Vagina (tissue), 2 donors: Measurements from ENCODE around the gene RABL6.
"Not testable (repeated sequence)": the region's sequence is repeated elsewhere in the genome, so short reads cannot be mapped to it uniquely, and the experiment has no call there.

Experiments
- POLR2A ChIP-seq, 2 donors: fragments of 450-650 bp; IDR thresholded peaks; one replicate each; pipeline ENCODE4 v1.6.1; 2017; ENCODE audit warnings: antibody characterized with exemption in 2 of 2, mild to moderate bottlenecking in 2 of 2, moderate library complexity in 2 of 2
- POLR2AphosphoS5 ChIP-seq, 2 donors: sonication (generic); formaldehyde crosslinking; IDR thresholded peaks; one replicate each; pipeline ENCODE4 v1.9.0; 2017; ENCODE audit warnings: antibody characterized with exemption in 2 of 2, mild to moderate bottlenecking in 2 of 2, low read depth in 1 of 2; ENCODE audit not compliant: insufficient read depth in 1 of 2
- TF ChIP-seq, protein P1 (sequence below), 3 experiments: fragments of 450-650 bp in 2 of 3; fragments of 200-600 bp in 1 of 3; sonication (generic) in 1 of 3; IDR thresholded peaks; one replicate each; pipeline ENCODE4 v1.5.1; 2017 to 2019; ENCODE audit warnings: antibody characterized with exemption in 3 of 3, mild to moderate bottlenecking in 2 of 3, moderate library complexity in 2 of 3

DNA sequence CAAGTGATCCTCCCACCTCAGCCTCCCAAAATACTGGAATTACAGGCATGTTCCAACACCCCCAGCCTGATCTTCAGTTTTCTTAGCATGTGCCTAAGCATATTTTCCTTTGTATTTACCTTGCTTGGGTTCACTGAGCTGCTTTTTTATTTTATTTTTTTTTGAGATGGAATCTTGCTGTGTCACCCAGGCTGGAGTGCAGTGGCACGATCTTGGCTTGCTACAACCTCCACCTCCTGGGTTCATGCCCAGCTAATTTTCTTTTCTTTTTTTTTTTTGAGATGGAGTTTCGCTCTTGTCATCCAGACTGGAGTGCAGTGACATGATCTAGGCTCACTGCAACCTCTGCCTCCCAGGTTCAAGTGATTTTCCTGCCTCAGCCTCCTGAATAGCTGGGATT lies 61.9 kb downstream of the RABL6 start:
- TF ChIP-seq POLR2AphosphoS5 (IDR thresholded peaks at IDR 0.05; ENCODE audit: insufficient read depth in 1 of 2, low read depth in 1 of 2); POLR2A (IDR thresholded peaks at IDR 0.05): not testable (repeated sequence)
- TF ChIP-seq, protein P1, sequence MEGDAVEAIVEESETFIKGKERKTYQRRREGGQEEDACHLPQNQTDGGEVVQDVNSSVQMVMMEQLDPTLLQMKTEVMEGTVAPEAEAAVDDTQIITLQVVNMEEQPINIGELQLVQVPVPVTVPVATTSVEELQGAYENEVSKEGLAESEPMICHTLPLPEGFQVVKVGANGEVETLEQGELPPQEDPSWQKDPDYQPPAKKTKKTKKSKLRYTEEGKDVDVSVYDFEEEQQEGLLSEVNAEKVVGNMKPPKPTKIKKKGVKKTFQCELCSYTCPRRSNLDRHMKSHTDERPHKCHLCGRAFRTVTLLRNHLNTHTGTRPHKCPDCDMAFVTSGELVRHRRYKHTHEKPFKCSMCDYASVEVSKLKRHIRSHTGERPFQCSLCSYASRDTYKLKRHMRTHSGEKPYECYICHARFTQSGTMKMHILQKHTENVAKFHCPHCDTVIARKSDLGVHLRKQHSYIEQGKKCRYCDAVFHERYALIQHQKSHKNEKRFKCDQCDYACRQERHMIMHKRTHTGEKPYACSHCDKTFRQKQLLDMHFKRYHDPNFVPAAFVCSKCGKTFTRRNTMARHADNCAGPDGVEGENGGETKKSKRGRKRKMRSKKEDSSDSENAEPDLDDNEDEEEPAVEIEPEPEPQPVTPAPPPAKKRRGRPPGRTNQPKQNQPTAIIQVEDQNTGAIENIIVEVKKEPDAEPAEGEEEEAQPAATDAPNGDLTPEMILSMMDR (IDR thresholded peaks at IDR 0.05), result not testable (repeated sequence)
